Endothelial cell of hepatic sinusoid (primary cell): ENCODE data around the gene PCAT6.
"Not testable (repeated sequence)": the region's sequence is repeated elsewhere in the genome, so short reads cannot be mapped to it uniquely, and the experiment has no call there.

Experiments
- in situ Hi-C: cut with HindIII; loops from 2 replicates; pipeline ENCODE4 v1.10.0; 2017; ENCODE audit warnings: low sequenced_read_pairs

The PCAT6 gene

GRCh38 chr1:202810615-202811295, at the start of gene PCAT6:
PCAT6 (plus strand) TSS chr1:202810954.
- in situ Hi-C loops: no loop called here

- in situ Hi-C loops: no loop called here
Observed at GRCh38 chr1:202762019-202762418, 48.7 kb upstream of the PCAT6 start.

- in situ Hi-C loops: no loop called here
Observed at GRCh38 chr1:202765721-202766120, 45.0 kb upstream of the PCAT6 start.

GRCh38 chr1:202770135-202770534, 40.6 kb upstream of the PCAT6 start:
- in situ Hi-C loops: no loop called here

GRCh38 chr1:202781180-202781579, 29.6 kb upstream of the PCAT6 start:
- in situ Hi-C loops: no loop called here

GRCh38 chr1:202786804-202787203, 23.9 kb upstream of the PCAT6 start:
- in situ Hi-C loops: no loop called here

GRCh38 chr1:202788800-202789199, 22.0 kb upstream of the PCAT6 start:
- in situ Hi-C loops: no loop called here

- in situ Hi-C loops: no loop called here
Observed at GRCh38 chr1:202791077-202791747, 19.5 kb upstream of the PCAT6 start.

- in situ Hi-C loops: no loop called here
Observed at GRCh38 chr1:202794051-202794740, 16.6 kb upstream of the PCAT6 start.

GRCh38 chr1:202794931-202795330, 15.8 kb upstream of the PCAT6 start:
- in situ Hi-C loops: not testable (repeated sequence)

GRCh38 chr1:202796670-202797069, 14.1 kb upstream of the PCAT6 start:
- in situ Hi-C loops: no loop called here

GRCh38 chr1:202798260-202798659, 12.5 kb upstream of the PCAT6 start:
- in situ Hi-C loops: no loop called here

- in situ Hi-C loops: no loop called here
Observed at GRCh38 chr1:202798792-202799331, 11.9 kb upstream of the PCAT6 start.

GRCh38 chr1:202800742-202801141, 10.0 kb upstream of the PCAT6 start:
- in situ Hi-C loops: no loop called here

- in situ Hi-C loops: no loop called here
Observed at GRCh38 chr1:202801175-202801574, 9.6 kb upstream of the PCAT6 start.

- in situ Hi-C loops: no loop called here
Observed at GRCh38 chr1:202802034-202802433, 8.7 kb upstream of the PCAT6 start.

- in situ Hi-C loops: no loop called here
Observed at GRCh38 chr1:202802998-202803932, 7.5 kb upstream of the PCAT6 start.

- in situ Hi-C loops: no loop called here
Observed at GRCh38 chr1:202804126-202804525, 6.6 kb upstream of the PCAT6 start.

- in situ Hi-C loops: no loop called here
Observed at GRCh38 chr1:202805886-202806844, 4.6 kb upstream of the PCAT6 start.
